ENCODE data around the gene HDHD3. TPM values are rescaled to one million over a fixed set of nuclear protein-coding genes. Genes with fewer than 3 reads are reported as not detected.
"Not testable (repeated sequence)": the region's sequence is repeated elsewhere in the genome, so short reads cannot be mapped to it uniquely, and the experiment has no call there.

The HDHD3 gene
- total RNA-seq, 2 experiments from 2014 or later = 17.2 to 17.7 TPM

- Mint-ChIP-seq H3K27ac (no peak overlapping the region), H3K4me1 (ENCODE audit: low read depth) (peaks cover 11% of the 10 kb centered on the region)
- no peak for DNase-seq
Measured at GRCh38 chr9:113370806-113371325, 5.9 kb downstream of the HDHD3 start.

GRCh38 chr9:113369855-113370140 is 7.0 kb downstream of the HDHD3 start:
- intact Hi-C loops (cut with micrococcal nuclease) = no loop called here
- H3K9me3 Mint-ChIP-seq = no peaks in the 10 kb centered on the region
- CTCF ChIA-PET = no interaction called here

More at GRCh38 chr9:113370806-113371325, 5.9 kb downstream of the HDHD3 start:
- Mint-ChIP-seq H3K27me3 (no peaks in the 10 kb centered on the region), H3K36me3 (peaks cover 5% of the 10 kb centered on the region), H3K9me3 (no peaks in the 10 kb centered on the region), H3K4me3 (no peak overlapping the region)
- intact Hi-C loops (cut with micrococcal nuclease) = no loop called here
- POLR2A ChIA-PET = no interaction called here
- CTCF ChIA-PET = no interaction called here

GRCh38 chr9:113368982-113369854 is 7.6 kb downstream of the HDHD3 start:
- H3K4me3 Mint-ChIP-seq = no peak overlapping the region
- intact Hi-C loops (cut with micrococcal nuclease) = no loop called here
- H3K36me3 Mint-ChIP-seq = peaks cover 5% of the 10 kb centered on the region
- no peaks in the 10 kb centered on the region for H3K9me3 Mint-ChIP-seq
- POLR2A ChIA-PET = no interaction called here
- CTCF ChIA-PET = no interaction called here
- DNase-seq = no peak
- no peaks in the 10 kb centered on the region for H3K4me1 Mint-ChIP-seq (ENCODE audit: low read depth)
- no peak overlapping the region for H3K27ac Mint-ChIP-seq
- no peaks in the 10 kb centered on the region for H3K27me3 Mint-ChIP-seq

More at GRCh38 chr9:113369855-113370140, 7.0 kb downstream of the HDHD3 start:
- H3K4me3 Mint-ChIP-seq = no peak overlapping the region
- H3K27ac Mint-ChIP-seq = no peak overlapping the region
- H3K36me3 Mint-ChIP-seq = peaks cover 5% of the 10 kb centered on the region
- DNase-seq = no peak
- H3K27me3 Mint-ChIP-seq = no peaks in the 10 kb centered on the region
- H3K4me1 Mint-ChIP-seq (ENCODE audit: low read depth) = peaks cover 1% of the 10 kb centered on the region
- POLR2A ChIA-PET = no interaction called here

- Mint-ChIP-seq H3K27me3 (no peaks in the 10 kb centered on the region), H3K9me3 (no peaks in the 10 kb centered on the region), H3K4me1 (ENCODE audit: low read depth) (no peaks in the 10 kb centered on the region), H3K4me3 (no peak overlapping the region), H3K27ac (no peak overlapping the region), H3K36me3 (peaks cover 4% of the 10 kb centered on the region)
- ChIA-PET CTCF (interaction anchor here (0.8 kb wide), 1 partner anchor 52 kb away, joined by 3 read pairs; no protein-coding TSS in a partner anchor), POLR2A (no interaction called here)
- intact Hi-C loops (cut with micrococcal nuclease) = no loop called here
- no peak for DNase-seq
Measured at GRCh38 chr9:113368348-113368981, 8.3 kb downstream of the HDHD3 start.

- peaks cover 11% of the 10 kb centered on the region for H3K4me1 Mint-ChIP-seq (ENCODE audit: low read depth)
- not testable (repeated sequence) for H3K36me3 Mint-ChIP-seq
Measured at GRCh38 chr9:113365652-113366051, 11.1 kb downstream of the HDHD3 start.

GRCh38 chr9:113364951-113365350 is 11.8 kb downstream of the HDHD3 start:
- intact Hi-C loops (cut with micrococcal nuclease) = no loop called here
- ChIA-PET POLR2A (no interaction called here), CTCF (no interaction called here)

More at GRCh38 chr9:113365652-113366051, 11.1 kb downstream of the HDHD3 start:
- H3K4me3 Mint-ChIP-seq; POLR2A ChIA-PET; DNase-seq; CTCF ChIA-PET; H3K27ac Mint-ChIP-seq; H3K27me3 Mint-ChIP-seq; intact Hi-C loops (cut with micrococcal nuclease); H3K9me3 Mint-ChIP-seq: not testable (repeated sequence)

GRCh38 chr9:113363336-113363735 is 13.4 kb downstream of the HDHD3 start:
- ChIA-PET CTCF (interaction anchor here (1.0 kb wide), 1 partner anchor 38 kb away, joined by 3 read pairs; the partner anchor contains the start of gene ALAD), POLR2A (interaction anchor here (1.7 kb wide), 1 partner anchor 17 kb away, joined by 7 read pairs; no protein-coding TSS in a partner anchor)
- no peaks in the 10 kb centered on the region for H3K36me3 Mint-ChIP-seq
- intact Hi-C loops (cut with micrococcal nuclease) = no loop called here
- H3K27ac Mint-ChIP-seq = no peak overlapping the region
- H3K4me3 Mint-ChIP-seq = no peak overlapping the region
- no peak for DNase-seq
- H3K27me3 Mint-ChIP-seq = no peaks in the 10 kb centered on the region
- peaks cover 11% of the 10 kb centered on the region for H3K4me1 Mint-ChIP-seq (ENCODE audit: low read depth)
- no peaks in the 10 kb centered on the region for H3K9me3 Mint-ChIP-seq

More at GRCh38 chr9:113364951-113365350, 11.8 kb downstream of the HDHD3 start:
- no peak for DNase-seq
- Mint-ChIP-seq H3K27ac (no peak overlapping the region), H3K36me3 (no peaks in the 10 kb centered on the region), H3K27me3 (no peaks in the 10 kb centered on the region), H3K4me3 (no peak overlapping the region), H3K4me1 (ENCODE audit: low read depth) (peaks cover 11% of the 10 kb centered on the region), H3K9me3 (no peaks in the 10 kb centered on the region)

- peaks cover 11% of the 10 kb centered on the region for H3K4me1 Mint-ChIP-seq (ENCODE audit: low read depth)
- no peak overlapping the region for H3K4me3 Mint-ChIP-seq
- H3K9me3 Mint-ChIP-seq = no peaks in the 10 kb centered on the region
- intact Hi-C loops (cut with micrococcal nuclease) = loop anchor here (1.0 to 2.0 kb wide), 3 partner anchors 10 to 40 kb away; partner anchors contain the start of genes ALAD and HDHD3
- H3K27me3 Mint-ChIP-seq = peaks cover 5% of the 10 kb centered on the region
- POLR2A ChIA-PET = interaction anchor here (1.0 to 2.4 kb wide), 6 partner anchors 9 to 92 kb away, joined by 3 to 24 read pairs (median 6); partner anchors contain the start of genes BSPRY, HDHD3 and WDR31
- H3K27ac Mint-ChIP-seq = peak overlapping the region; percentile 55
- peak; percentile 57 for DNase-seq
- CTCF ChIA-PET = interaction anchor here (1.6 kb wide), 1 partner anchor 11 kb away, joined by 7 read pairs; no protein-coding TSS in a partner anchor
- H3K36me3 Mint-ChIP-seq = no peaks in the 10 kb centered on the region
Measured at GRCh38 chr9:113361304-113362018, 15.3 kb downstream of the HDHD3 start.

- Mint-ChIP-seq H3K27ac (no peak overlapping the region), H3K36me3 (no peaks in the 10 kb centered on the region), H3K27me3 (peaks cover 6% of the 10 kb centered on the region), H3K9me3 (no peaks in the 10 kb centered on the region), H3K4me3 (no peak overlapping the region), H3K4me1 (ENCODE audit: low read depth) (peaks cover 11% of the 10 kb centered on the region)
- ChIA-PET POLR2A (interaction anchor here (2.4 kb wide), 1 partner anchor 11 kb away, joined by 24 read pairs; the partner anchor contains the start of gene BSPRY), CTCF (interaction anchor here (1.1 to 1.6 kb wide), 2 partner anchors 10 to 12 kb away, joined by 4 to 7 read pairs; no protein-coding TSS in a partner anchor)
- no peak for DNase-seq
- intact Hi-C loops (cut with micrococcal nuclease) = loop anchor here (2.0 kb wide), 1 partner anchor 16 kb away; the partner anchor contains the start of gene HDHD3
Measured at GRCh38 chr9:113360242-113360842, 16.4 kb downstream of the HDHD3 start.

GRCh38 chr9:113359385-113359784 is 17.4 kb downstream of the HDHD3 start:
- H3K4me3 Mint-ChIP-seq = no peak overlapping the region
- ChIA-PET POLR2A (no interaction called here), CTCF (no interaction called here)
- H3K4me1 Mint-ChIP-seq (ENCODE audit: low read depth) = peaks cover 11% of the 10 kb centered on the region
- H3K36me3 Mint-ChIP-seq = no peaks in the 10 kb centered on the region
- no peak for DNase-seq
- no peaks in the 10 kb centered on the region for H3K9me3 Mint-ChIP-seq
- intact Hi-C loops (cut with micrococcal nuclease) = loop anchor here (10.0 kb wide), 1 partner anchor 1255 kb away; no protein-coding TSS in a partner anchor
- peaks cover 6% of the 10 kb centered on the region for H3K27me3 Mint-ChIP-seq
- no peak overlapping the region for H3K27ac Mint-ChIP-seq

- Mint-ChIP-seq H3K36me3 (no peaks in the 10 kb centered on the region), H3K27me3 (peaks cover 21% of the 10 kb centered on the region), H3K4me1 (ENCODE audit: low read depth) (peaks cover 18% of the 10 kb centered on the region), H3K27ac (no peak overlapping the region), H3K4me3 (no peak overlapping the region), H3K9me3 (no peaks in the 10 kb centered on the region)
- DNase-seq = no peak
- CTCF ChIA-PET = no interaction called here
- POLR2A ChIA-PET = no interaction called here
- intact Hi-C loops (cut with micrococcal nuclease) = loop anchor here (10.0 kb wide), 1 partner anchor 1252 kb away; no protein-coding TSS in a partner anchor
Measured at GRCh38 chr9:113356686-113357292, 20.0 kb downstream of the HDHD3 start.
